OCI-LY1 (cell line): ENCODE measurements around the gene LRP5.

Experiments
- H2AFZ ChIP-seq: fragments of 200-600 bp; sonication (generic), shearing (Covaris generic); 2 replicates; pipeline ENCODE4 v1.6.0; 2014; ENCODE audit warnings: antibody characterized with exemption, mild to moderate bottlenecking, low read length
- H3F3A ChIP-seq: fragments of 200-600 bp; sonication (generic), shearing (Covaris generic); 2 replicates; pipeline ENCODE4 v1.6.0; 2014; ENCODE audit warnings: mild to moderate bottlenecking, antibody characterized with exemption, low read length, moderate library complexity; ENCODE audit not compliant: insufficient read depth
- H3K27ac ChIP-seq: fragments of 200-600 bp; sonication (generic); 2 replicates; pipeline ENCODE4 v1.5.1; 2014; ENCODE audit warnings: low read length, mixed run types, mild to moderate bottlenecking, low read depth; ENCODE audit not compliant: poor library complexity, severe bottlenecking
- H3K27me3 ChIP-seq: fragments of 200-600 bp; sonication (generic); 2 replicates; pipeline ENCODE4 v1.6.0; 2014; ENCODE audit warnings: antibody characterized with exemption, mild to moderate bottlenecking, low read length, moderate library complexity; ENCODE audit not compliant: insufficient read depth
- H3K36me3 ChIP-seq: fragments of 200-600 bp; sonication (generic); 2 replicates; pipeline ENCODE4 v1.6.1; 2014; ENCODE audit warnings: mild to moderate bottlenecking, antibody characterized with exemption, low read length, moderate library complexity, mixed read lengths; ENCODE audit not compliant: insufficient read depth
- H3K4me1 ChIP-seq: fragments of 200-600 bp; sonication (generic); 2 replicates; pipeline ENCODE4 v1.5.1; 2014; ENCODE audit warnings: mild to moderate bottlenecking, low read length, moderate library complexity; ENCODE audit not compliant: insufficient read depth, severe bottlenecking
- H3K4me2 ChIP-seq: fragments of 200-600 bp; sonication (generic), shearing (Covaris generic); 2 replicates; pipeline ENCODE4 v1.6.1; 2014; ENCODE audit warnings: low read length
- H3K4me3 ChIP-seq: fragments of 200-600 bp; sonication (generic); 2 replicates; pipeline ENCODE4 v1.5.1; 2014; ENCODE audit warnings: low read length, low read depth, mild to moderate bottlenecking, mixed read lengths; ENCODE audit not compliant: poor library complexity, severe bottlenecking
- H3K79me2 ChIP-seq: fragments of 200-600 bp; shearing (Covaris generic); 2 replicates; pipeline ENCODE4 v1.6.1; 2016; ENCODE audit warnings: mixed run types, low read length, mixed read lengths; ENCODE audit not compliant: insufficient read depth
- H3K9ac ChIP-seq: fragments of 200-600 bp; sonication (generic), shearing (Covaris generic); 2 replicates; pipeline ENCODE4 v1.6.1; 2014; ENCODE audit warnings: mild to moderate bottlenecking, low read length, mixed read lengths
- H3K9me2 ChIP-seq: fragments of 200-600 bp; sonication (generic), shearing (Covaris generic); 2 replicates; pipeline ENCODE4 v1.6.1; 2014; ENCODE audit warnings: low read depth, mild to moderate bottlenecking, low read length, mixed read lengths
- H3K9me3 ChIP-seq: fragments of 200-600 bp; shearing (Covaris generic); 2 replicates; pipeline ENCODE4 v1.6.1; 2014; ENCODE audit warnings: low read length, mixed read lengths
- H4K20me1 ChIP-seq: fragments of 200-600 bp; sonication (generic), shearing (Covaris generic); 2 replicates; pipeline ENCODE4 v1.6.0; 2016; ENCODE audit warnings: mild to moderate bottlenecking, low read length; ENCODE audit not compliant: insufficient read depth
- CTCF ChIP-seq: fragments of 200-600 bp; sonication (generic), shearing (Covaris generic); IDR thresholded peaks from 2 replicates; pipeline ENCODE4 v1.5.1; 2017; ENCODE audit warnings: mild to moderate bottlenecking, antibody characterized with exemption, low read length, moderate library complexity, mixed read lengths
- EZH2 ChIP-seq: fragments of 200-600 bp; sonication (generic), shearing (Covaris generic); IDR thresholded peaks from 2 replicates; pipeline ENCODE4 v1.8.0; 2017; ENCODE audit warnings: borderline replicate concordance, mixed run types, mild to moderate bottlenecking, antibody characterized with exemption, low read length, moderate library complexity, mixed read lengths

LRP5 gene

GRCh38 chr11:68324241-68324640, 11.8 kb downstream of the LRP5 start:
- Histone ChIP-seq H3K4me1 (no peaks in the 10 kb centered on the region), H3K9me2 (no peaks in the 10 kb centered on the region), H4K20me1 (no peaks in the 10 kb centered on the region), H3K4me2 (no peak overlapping the region), H3K9me3 (no peaks in the 10 kb centered on the region), H3K27me3 (0 out of 2 replicates have a peak, but pooled peaks cover 10% of the 10 kb centered on the region), H3K79me2 (no peaks in the 10 kb centered on the region), H3K9ac (no peak overlapping the region), H3K27ac (no peak overlapping the region), H3K4me3 (no peak overlapping the region), H2AFZ (no peak overlapping the region), H3K36me3 (no peaks in the 10 kb centered on the region), H3F3A (no peaks in the 10 kb centered on the region)
- TF ChIP-seq EZH2: no peak
- no peak for TF ChIP-seq CTCF

GRCh38 chr11:68324695-68325094, 12.3 kb downstream of the LRP5 start:
- TF ChIP-seq CTCF (no peak), EZH2 (no peak)
- Histone ChIP-seq H3K9ac (no peak overlapping the region), H3F3A (no peaks in the 10 kb centered on the region), H3K4me3 (no peak overlapping the region), H3K4me1 (no peaks in the 10 kb centered on the region), H2AFZ (no peak overlapping the region), H3K27ac (no peak overlapping the region), H3K36me3 (no peaks in the 10 kb centered on the region), H3K9me3 (no peaks in the 10 kb centered on the region), H4K20me1 (no peaks in the 10 kb centered on the region), H3K9me2 (no peaks in the 10 kb centered on the region), H3K79me2 (no peaks in the 10 kb centered on the region), H3K27me3 (0 out of 2 replicates have a peak, but pooled peaks cover 10% of the 10 kb centered on the region), H3K4me2 (no peak overlapping the region)

GRCh38 chr11:68325183-68325906, 13.0 kb downstream of the LRP5 start:
- Histone ChIP-seq H3K27ac (no peak overlapping the region), H3K9me3 (no peaks in the 10 kb centered on the region), H3K9me2 (no peaks in the 10 kb centered on the region), H4K20me1 (no peaks in the 10 kb centered on the region), H3F3A (no peaks in the 10 kb centered on the region), H3K79me2 (no peaks in the 10 kb centered on the region), H3K4me1 (no peaks in the 10 kb centered on the region), H3K9ac (no peak overlapping the region), H3K4me2 (no peak overlapping the region), H3K36me3 (no peaks in the 10 kb centered on the region), H3K4me3 (no peak overlapping the region), H3K27me3 (0 out of 2 replicates have a peak, but pooled peaks cover 10% of the 10 kb centered on the region), H2AFZ (no peak overlapping the region)
- TF ChIP-seq CTCF: no peak
- TF ChIP-seq EZH2: no peak
